NCI-H748 treated with DMSO at 0.1 percent for 48 hours (cell line): ENCODE data around the gene CACNA2D4.

Source experiments
- DNase-seq: peaks from one replicate; lab custom pipeline; 2025; lab: John Stamatoyannopoulos, UW

The CACNA2D4 gene

DNA sequence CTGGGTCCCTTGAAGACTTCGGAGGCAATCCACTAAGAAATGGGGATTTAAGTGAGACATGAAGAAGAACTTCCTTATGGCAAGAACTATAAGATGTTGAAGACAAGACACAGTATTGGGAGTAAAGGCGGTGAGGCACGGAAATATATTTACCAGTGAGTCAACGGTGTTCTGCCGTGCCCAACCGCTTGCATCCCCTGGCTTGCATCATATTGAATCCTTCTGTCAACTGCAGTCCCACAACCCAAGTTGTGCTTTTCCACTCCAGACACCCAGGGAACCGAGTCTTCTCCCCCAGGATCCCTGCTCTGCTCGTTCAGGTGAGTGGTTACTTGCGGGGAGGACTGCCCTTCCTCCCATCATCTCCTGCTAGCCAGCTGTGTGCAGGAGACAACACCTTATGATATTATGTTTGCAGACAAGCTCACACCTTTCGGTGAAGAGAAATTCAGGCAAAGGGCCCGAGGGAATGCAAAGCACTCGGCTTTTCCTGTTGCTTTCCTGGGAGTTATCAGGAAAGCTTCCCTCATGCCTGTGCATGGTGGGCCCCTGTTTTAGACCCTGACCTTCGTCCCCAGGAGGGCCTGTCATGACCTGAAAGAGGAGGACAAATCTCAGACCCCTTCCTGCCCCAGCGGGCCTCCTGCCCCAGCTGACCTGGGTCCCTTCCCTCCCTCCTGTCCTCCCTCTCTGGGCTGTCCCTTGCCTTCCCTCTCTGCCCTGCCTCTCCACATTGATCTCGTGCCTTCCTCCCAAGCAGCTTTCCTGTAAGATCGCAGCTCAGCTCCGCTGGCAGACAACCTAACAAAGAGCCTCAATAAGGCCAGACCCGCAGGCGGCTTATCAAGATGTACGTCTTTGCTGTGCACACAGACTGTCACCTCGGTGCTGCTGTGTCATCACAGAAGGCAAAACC is 102.4 kb downstream of the CACNA2D4 start:
- DNase-seq: no peak

DNA sequence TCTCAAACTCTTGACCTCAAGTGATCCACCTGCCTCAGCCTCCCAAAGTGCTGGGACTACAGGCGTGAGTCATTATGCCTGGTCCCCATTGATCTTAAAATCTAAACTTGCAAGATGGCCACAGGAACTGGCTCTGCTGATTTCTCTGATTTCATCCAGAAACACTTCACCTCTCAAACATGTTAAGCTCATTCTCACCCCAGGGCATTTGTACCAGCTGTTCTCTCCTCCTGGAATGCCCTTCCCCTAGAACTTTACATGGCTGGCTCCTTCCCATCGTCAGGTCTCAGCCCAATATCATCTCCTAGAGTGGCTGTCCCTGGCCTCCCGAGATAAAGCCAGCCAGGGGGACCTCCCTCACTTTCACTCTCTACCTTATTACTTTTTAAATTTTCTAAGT is 103.3 kb downstream of the CACNA2D4 start:
- DNase-seq: no peak

DNA sequence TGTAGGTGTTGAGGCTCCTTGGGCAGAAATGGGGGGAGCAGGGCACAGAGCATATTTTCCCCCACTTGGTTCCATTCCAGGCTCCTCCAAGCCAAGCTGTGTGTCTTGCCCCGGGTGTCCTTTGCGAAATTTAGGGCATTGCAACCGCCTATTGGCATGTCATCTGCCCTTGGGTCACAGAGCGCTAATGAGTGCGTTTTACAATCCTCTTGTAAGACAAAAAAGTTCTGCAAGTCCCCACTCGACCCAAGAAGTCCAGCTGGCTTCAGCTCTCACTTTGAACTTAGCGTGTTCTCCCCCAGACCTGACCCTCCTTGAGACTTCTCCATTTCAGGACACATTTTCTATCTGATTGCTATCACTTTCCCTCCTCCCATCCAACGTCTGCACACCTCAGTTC is 104.2 kb downstream of the CACNA2D4 start:
- DNase-seq: no peak

DNA sequence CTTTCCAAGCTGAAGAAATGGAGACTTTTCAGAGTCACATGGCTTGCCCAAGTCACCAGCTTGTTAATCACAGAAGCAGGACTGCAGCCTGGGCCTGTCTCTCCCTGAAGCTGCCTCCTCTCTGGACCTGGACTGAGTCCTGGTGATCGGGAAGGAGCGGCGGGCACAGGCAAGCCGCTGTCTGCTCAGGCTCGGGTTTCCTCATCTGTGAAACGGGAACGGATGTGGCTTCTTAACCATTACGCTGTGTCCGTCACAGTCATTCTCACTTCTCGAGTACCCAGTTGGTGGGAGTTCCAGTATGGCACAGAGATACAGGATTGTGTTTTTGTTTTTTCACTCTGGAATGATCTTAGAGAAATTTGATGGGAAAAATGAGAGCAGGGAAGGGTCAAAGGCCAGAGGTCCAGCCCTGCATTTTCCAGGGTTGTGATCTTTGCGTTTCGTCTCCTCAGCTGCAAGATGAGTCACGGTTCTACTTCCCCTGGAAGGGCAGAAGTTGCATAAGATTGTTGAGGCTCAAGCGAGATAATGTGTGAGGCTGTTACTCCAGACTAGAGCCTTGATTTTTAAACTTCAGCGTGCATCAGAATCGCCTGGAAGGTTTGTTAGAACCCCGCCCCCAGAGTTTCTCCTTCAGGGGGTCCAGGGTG is 105.7 kb downstream of the CACNA2D4 start:
- DNase-seq: no peak

DNA sequence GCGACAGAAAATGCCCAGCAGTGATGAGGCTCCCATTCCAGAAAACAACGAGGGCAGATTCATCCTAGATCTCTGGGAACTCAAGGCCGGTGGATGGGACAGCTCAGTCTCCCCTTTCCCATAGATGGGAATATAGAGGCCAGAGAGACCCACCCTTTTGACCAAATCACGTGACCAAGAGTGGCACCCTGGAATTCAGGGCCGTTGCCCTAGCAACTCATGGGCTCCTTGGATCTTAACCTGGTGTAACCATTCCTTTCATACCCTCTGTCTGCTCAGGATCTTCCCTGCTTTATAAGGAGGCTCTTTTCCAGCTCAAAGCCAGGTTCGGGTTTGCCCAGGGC is 106.5 kb downstream of the CACNA2D4 start:
- no peak for DNase-seq

DNA sequence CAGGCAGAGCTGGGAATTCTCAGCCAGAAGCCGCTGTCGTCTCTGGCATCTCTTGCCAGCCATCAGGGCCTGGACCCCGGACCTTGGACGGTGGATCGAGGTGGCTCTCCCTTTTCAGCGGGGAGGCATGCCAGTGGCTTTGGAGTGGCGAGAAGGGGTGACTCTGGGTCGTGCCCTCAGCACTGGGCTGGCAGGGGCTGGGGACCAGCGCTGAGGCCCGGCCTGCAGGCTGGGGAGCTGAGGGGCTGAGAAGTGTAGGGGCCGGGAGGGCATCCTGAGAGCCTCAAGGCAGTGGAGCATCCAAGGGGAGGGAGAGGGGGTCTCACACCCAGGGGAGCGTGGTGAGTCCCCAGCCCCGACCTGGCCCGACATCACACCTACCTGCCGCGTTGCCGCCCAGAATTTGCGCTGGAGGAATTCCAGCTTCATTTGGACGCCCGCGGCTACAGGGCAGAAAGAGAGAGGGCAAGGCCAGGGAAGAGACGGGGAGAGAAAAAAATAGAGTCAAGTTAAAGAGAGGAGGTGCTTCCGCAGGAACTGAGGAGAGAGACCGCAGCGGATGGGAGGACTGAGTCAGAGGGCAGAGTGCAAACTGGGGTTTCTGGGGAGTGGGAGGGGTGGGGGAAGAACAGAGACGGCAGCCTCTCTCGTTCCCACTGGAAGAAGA is 107.0 kb downstream of the CACNA2D4 start:
- DNase-seq: no peak

DNA sequence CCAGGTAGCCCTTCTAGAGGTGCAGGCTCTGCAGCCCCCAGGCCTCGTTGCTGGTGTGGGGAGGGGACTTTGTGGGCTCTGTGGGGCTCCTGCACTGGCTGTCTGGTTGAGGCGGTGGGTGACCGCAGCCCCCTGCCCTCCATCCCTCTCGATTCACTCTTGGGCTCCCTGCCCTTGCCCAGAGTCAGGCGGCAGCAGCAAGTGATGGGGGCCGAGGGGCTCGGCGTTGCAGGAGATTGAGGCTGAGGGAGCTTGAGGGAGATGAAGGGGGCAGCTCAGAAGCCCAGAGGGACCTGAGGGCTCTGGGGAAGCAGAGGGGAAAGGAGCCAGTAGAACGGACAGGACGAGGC is 107.5 kb downstream of the CACNA2D4 start:
- DNase-seq: no peak

DNA sequence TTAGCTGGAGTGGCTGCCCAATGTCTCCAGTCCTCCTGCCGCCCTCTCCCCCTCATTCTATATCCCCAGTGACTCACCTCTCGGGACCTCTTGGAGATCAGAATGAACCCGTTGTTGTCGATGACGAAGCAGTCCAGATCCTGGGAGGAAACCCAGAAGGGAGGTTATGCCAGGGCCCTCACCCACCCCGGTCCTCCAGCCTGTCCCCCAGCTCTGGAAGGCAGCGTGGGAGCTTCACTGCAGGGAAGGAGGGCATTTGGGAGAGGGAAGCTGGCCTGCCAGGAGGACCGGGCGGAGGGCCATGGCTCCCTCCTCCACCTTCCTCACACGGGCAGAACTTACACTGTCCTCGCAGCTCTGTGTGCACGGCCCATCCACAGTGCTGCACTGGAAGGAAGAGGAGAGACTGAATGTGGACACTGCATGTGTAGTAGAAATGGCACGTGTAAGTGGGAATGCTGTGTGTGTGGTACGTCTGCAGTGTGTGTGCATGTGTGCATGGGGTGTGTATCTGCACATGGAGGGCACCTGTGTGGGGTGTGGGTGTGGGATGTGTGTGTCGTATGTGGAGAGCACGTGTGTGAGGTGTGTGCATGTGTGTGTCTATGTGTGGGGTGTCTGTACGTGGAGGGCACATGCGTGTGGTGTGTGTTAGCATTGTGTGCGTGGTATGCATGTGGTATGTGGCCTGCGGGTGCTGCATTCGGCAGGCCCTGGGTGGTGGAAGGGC is 108.1 kb downstream of the CACNA2D4 start:
- DNase-seq: no peak

DNA sequence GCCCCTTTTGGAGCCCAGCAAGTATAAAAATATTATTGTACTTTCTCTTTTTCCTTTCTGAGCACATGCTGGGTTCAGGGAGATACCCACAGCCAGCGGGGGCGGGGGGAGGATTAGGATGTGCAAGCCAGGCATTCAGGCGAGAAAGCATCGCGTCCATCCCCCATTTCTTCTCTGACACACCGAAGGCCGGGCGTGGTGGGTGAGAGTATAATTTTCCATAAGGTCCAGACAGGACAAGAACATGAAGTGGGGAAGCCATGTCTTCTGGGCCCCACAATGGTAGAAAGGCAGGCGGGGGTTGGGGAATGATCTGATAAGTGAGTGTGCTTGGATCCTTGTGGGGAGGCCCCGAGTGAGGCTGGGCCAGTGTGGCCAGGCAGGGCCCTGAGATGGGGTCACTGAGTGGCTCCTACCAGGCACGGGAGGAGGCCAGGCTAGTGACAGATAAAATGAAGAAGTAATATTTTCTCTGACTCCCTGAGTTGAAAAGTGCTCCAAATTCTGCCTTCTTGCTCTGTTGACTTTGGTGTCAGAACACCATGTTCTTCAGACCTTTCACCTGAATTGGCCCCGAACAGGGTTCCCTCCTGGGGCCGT is 108.8 kb downstream of the CACNA2D4 start:
- DNase-seq: no peak

DNA sequence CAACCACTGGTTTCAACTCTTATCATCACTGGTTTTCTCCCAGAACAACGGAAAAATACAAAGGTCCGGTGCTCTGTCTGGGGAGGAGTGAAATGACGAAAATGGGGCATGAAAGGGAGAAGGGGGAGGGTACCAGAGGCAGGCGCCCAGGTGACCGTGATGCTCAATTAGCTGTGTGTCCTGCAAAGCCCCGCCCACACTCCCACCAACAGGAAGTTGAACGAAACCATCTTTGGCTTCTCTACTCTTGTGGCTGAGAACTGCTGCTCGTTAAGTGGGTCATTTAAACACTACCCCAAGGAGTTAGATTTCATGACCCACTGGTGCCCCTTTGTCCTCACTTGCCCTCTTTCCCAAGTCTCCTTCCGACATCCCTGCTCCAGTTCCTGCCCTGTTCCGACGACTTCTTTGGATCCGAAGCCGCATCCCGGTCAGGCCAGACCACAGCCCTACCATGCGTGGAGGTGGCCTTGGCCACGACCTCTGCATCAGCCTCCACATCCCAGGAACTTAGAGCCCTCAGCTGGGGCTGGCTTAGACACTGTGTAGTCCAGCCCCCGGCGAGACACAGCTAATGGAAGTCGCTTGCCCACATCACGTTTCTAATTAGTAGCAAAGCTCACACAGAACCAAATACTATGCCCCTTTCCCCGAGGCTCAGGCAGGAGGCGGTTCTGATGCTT is 109.5 kb downstream of the CACNA2D4 start:
- DNase-seq: no peak

DNA sequence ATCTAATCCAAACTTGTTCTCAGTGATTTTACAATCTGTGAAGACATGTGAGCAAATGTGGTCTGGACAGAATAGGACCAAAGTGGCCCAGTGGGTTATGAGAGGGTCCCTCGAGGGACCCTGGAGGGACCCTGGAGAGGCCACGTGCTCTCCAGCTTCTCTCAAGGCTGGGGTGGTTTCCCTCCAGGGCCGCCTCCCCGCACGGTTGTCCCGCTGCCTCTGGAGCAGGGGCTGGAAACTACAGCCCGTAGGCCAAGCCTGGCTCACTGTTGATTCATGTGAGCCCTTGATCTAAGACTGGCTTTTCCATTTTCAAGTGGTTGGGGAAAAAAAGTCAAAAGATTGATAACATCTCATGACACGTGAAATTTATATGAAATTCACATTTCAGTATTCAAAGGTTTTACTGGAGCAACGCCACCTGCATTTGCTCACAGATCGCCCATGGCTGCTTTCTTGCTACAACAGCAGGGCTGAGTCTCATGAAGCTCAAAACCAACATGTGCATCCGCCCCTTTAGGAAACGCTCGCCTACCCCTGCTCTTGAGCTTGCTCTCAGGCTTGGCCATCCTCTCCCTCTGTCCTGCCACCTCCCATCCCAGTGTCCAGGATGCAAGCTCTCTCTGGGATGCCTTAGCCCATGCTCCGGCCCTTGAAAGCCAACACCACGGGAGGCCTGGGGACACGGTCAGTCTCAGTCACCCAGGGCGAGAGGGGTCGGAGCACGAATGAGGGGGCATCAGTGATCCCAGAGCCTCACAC is 110.2 kb downstream of the CACNA2D4 start:
- no peak for DNase-seq

DNA sequence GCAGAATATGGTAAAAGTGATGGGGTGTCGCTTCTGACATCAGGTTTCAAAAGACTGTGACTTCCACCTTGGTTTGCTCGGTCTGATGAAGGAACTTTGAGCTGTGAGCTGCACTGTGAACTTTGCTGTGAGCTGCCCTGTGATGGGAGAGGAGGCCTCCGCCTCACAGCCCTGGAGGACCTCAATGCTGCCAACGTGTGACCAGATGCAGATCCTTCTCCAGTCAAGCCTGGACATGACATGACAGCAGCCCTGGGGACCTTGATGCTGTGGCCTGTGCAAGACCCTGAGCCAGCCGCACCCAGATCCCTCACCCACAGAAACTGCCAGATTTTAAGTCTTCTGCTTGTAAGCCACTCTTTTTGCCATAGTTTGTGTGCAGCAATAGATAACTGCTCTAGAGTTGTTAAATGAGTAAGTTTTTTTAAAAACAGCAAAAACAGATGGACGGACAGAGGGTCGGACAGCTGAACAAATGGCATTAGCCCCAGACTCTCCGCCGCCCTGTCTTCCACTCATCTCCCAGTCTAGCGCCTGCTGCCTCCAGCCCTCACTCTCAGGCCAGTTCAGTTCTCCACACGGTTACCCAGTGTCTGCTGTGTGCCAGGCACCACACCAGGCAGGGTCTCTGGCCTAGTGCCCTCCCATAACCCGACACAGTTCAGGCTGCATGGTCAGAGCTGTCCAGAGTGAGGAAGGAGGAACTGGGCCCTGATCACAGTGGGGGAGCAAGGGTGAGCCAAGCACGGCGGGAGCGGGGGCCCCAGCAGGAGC is 111.2 kb downstream of the CACNA2D4 start:
- no peak for DNase-seq

DNA sequence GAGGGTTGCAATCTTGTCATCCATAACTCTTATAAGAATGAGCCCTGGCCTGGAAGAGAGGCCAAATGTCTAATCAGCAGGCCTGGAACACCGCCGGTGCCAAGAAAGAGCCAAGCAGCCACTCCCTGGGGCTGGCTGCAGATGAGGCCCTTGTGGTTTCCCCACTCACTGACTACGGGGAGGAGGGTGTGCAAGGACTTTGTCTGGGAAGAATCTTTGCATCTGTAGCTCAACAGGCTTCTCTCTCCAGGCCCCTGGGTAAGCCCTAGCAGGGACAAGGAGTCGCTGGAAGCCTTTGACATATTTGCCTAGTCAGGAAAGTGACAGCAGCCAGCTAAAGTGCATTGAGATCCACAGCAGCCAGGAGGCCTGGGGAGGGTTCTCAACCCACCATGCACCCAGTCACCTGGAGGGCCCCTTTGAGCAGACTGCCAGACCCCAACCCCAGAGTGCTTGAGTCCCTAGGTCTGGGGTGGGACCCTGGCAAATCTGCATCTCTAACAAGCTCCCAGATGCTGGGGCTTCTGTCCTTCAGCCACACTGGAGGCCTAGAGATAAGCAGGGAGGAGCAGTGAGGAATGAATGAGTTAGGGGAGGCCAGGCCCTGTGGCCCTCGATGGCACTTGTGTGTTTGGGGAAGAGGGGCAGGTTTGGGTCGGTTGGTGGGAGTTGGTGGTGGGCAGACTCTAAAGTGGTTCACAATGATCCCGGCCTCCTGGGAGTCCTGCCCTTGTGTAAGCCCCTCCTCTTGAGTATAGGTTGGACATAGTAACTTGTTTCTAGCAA is 112.0 kb downstream of the CACNA2D4 start:
- DNase-seq: no peak

DNA sequence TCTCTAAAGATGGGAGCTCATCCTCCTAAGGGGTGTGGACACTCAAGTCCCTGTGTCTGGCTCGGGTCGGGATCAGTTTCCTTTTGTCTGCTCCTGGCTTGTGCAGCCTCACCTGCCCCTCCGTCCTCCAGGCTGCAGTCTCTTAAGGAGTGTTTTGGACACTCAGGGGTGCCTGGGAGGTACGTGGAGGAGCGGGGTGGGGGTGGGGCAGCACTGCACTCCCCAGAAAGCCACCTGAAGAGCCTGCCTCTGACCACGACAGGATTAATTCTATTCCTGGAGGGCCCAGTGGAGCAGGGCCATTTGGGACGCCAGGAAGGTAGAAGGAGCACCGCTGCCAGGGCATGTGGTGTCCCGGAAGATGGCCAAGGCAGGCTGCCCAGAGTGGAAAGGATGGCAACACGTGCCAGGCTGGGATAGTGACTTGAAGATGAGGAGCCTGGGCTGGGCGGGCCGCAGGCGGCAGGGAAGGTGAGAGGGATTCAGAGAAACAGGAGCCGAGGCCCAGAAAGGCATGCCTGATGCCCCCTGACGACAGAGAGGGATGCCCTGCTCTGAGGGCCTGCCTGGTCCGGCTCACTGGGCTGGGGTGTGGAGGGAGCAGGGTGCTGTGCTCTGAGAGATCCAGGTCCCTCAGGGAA is 112.9 kb downstream of the CACNA2D4 start:
- DNase-seq: no peak

DNA sequence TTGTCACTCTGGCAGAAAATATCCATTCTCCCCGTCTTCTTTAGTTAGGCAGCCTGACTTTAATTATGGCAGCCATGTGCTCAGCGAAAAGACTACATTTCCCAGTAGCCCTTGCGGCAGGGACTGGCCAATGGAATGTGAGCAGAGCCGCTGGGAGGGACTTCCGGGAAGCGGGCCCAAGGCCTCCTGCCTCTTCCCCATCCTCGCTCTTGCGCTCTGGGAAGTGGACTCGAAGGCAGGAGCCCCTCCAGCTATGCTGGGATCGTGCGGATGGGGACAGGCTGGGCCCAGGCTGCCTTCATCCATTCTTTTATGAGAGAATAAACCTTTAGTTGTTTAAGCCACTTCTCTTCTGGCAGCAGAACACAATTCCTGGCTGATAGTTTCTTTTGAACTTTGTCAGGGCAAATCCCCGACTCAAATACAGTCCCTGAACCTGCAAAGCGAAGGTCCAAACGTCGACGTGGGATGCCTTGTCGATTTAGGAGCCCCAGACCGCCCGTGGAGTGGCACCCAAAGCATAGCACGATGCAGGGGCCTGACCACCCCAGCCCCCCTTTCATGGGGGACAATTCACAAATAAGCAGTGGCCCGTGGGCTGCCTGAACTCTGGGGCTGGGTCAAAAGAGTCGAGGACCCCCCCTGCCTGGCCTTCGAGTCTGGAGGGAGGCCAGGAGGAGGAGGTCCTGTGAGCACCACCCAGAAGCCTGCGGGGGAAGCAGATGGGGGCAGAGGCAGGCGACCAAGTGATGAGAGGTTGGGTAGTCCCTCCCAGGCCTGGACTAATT is 113.7 kb downstream of the CACNA2D4 start:
- peak; percentile 40 for DNase-seq

DNA sequence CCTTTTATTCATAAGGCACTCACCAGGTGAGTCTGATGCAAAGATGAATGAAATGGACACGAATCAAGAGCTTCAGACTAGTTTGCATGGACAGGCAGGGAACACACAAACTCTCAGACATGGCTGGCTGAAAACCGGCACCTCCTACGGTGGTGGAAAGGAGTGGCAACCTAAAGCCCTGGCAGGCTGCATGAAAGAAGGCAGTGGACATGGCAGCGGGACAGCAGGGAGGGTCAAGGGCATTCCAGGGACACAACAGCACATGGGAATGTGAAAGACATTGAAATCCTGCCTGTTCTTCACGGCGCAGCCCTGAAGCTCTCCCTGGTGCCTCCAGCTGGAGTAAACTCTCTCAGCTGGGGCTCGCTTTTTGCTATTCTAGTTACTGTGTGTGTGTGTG is 114.7 kb downstream of the CACNA2D4 start:
- DNase-seq: no peak

DNA sequence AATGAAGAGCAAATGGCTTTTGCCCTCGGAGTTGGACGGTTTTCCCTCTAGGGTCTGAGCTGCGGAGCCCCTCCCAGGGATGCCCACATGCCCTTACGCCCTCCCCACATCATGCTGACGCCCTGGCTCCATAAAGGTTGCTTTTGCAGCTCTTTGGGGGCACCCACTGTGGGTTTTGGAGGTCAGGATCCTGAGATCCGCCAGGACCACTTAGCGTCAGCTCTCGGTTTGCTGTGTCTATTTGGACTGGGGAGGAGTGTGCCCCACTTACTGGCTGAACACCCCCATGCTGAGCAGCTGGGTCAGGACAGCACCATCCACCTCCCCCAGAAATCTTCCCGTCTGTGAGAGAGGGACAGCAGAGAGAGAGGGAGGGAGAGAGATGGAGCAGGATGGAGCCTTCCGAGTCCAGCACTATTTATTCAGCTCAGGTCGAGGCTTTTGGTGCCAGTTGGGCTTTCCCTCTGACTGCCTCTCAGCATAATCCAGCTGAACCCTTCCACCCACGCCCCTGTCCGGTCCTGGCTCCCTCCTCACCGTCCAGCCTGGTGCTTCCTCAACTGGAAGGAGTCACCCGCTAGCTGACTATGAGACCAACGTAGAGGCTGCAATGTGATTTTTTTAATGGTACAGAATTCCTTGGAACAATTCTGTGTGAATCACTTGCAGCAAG is 117.0 kb downstream of the CACNA2D4 start:
- no peak for DNase-seq
